HG03175 (cell line): Measurements from ENCODE around the gene CCDC149.

Source experiments
- ATAC-seq: cut with Tn5 transposase; IDR thresholded peaks from one replicate; pipeline ENCODE4 v1.9.1; 2021; ENCODE audit warnings: mild to moderate bottlenecking, moderate library complexity; ENCODE audit not compliant: unreplicated experiment

CCDC149 gene

DNA sequence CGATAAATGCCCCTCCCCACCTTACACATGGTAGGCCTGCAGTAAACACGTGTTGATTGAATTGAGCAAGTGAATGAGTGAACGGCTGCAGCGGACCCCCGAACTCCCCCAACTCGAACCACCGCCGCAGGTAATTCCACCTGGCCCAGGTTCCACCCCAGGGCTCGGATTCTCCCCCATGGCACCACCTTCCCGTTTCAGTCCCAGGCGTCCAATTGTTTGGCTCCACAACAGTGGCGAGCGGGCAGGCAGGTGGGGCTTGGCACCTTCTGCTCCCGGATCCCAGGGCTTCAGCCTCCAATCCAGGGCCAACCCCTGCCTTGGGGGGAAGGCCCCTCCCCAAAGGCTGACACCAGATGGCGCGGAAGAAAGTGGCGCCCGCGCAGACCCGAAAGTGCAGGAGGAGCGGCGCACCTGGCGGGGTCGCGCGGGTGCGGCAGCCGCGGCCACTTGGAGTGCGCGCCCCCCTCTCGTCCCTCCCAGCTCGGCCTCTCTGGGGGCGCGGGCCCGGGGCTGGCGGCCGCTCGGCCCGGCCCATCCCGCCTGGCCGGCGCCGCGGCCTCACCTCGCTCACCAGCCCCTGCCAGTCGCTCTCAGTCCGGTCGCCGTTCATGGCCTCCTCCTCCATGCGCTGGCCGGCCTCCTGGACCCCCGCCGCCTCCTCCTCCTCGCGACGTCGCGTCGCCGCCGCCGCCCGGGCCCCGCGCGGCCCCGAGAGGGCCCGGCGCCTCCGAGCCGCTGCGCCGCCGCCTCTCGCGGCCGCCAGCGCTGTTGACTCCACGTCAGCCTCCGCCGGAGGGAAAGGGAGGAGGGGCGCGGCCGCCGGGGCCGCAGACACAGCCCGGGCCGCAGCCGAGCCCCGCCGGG is at the start of gene CCDC149:
Gene CCDC149 (minus strand): TSS at position 791 of the 867 bp plus-strand sequence. CDS start 178 bp downstream, at position 613.
- ATAC-seq: no peak

DNA sequence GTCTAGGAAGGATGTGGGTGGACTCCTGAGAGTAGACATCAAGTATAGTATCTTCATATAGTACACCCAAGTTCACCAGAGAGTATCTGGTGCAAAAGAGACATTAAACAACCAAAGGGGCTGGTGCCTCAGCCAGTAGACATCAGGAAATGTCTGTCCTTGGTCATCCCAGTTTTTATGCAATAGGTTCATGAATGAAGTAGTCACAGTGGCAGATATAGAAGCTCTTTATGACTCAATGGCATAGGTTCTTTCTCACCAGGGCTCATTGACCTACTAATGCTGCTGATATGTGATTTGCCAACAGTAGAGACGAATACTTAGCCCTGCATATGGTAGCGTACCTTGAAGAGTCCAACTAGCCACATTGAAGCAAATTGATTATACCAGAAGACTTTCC is 45.0 kb upstream of the CCDC149 start:
- no peak for ATAC-seq

DNA sequence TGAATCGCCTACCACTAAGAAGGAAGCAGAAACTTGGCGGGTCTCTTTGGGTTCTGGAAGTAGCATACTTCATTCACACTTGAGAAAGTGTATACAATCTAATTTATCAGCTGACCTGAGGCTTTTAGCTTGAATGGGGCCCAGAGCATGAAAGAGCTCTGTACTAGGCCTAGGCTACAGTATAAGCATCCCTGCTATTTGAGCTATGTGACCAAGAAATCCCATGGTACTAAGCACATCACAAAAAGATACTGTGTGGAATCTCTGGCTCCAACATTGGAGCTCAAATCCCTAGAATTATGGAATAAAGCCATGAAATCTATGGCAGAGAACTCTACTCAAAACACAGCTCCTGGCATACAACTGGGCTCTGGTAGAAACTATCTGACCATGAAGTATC is 43.9 kb upstream of the CCDC149 start:
- no peak for ATAC-seq

DNA sequence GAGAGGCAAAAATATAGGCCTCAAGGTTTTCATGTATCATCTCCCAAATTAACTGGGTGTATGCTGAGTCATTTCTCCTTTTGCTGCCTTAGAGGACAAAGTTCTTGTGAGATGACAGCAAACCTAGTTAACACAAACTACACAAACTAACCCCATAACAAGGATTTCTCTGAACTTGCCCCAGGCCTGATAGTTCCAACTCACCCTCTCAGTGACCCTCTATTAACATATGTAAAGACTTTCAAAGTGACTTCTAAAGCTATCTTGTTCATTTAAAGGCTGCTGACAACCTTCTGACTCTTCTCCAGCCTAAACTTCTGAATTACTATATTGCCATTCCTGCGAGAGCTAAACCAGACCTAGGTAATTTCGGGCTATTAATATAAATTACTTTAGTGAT is 43.2 kb upstream of the CCDC149 start:
- ATAC-seq: no peak

DNA sequence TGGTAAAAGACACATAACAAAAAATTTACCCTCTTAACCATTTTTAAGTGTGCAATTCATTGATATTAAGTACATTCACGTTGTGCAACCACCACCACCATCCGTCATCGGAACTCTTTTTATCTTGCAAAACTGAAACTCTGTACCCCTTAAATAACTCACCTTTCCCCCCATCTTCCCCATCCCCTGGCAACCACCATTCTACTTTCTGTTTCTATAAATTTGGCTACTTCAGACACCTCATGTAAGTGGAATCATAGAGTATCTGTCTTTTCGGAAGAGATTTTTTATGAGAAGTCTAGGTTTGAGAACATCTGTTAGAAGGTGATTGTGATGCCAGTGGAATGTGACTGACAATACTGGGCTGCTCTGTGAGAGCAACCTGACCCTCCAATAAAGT is 39.8 kb upstream of the CCDC149 start:
- ATAC-seq: no peak

DNA sequence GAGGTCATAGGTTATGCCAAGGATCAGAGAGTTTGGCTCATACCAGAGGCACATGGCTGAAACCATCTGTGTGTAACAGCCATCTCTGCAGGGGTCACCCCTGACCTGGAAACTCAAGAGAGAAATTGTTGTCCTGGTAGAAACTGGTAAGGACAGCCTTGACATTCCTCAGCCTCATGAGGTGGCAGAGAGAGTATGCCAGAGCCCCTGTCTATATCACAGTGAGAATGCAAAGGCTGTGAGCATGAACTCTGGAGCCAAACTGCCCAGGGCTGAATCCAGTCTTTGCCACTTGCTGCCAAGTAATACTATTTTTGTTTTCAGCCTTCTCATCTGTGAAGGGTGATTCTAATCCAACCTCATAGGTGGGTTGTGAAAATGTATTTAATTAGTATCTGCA is 37.1 kb upstream of the CCDC149 start:
- no peak for ATAC-seq

DNA sequence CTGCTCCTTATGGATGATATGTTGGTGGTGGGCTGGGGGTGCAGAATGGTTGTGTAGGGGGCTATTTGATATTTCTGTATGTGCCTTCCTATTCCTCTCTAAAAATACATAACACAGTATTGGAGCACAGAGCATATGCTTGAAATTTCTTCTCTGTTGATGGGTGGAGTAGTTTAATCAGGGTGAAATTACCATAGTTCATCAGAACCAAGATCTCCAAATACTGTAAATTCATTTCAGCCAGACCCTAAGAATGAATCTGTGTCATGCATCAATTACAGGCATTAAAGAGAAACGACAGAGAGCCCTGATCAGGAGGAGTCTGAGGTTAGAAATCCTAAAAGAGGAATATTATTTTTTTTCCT is 25.1 kb upstream of the CCDC149 start:
- ATAC-seq: no peak

DNA sequence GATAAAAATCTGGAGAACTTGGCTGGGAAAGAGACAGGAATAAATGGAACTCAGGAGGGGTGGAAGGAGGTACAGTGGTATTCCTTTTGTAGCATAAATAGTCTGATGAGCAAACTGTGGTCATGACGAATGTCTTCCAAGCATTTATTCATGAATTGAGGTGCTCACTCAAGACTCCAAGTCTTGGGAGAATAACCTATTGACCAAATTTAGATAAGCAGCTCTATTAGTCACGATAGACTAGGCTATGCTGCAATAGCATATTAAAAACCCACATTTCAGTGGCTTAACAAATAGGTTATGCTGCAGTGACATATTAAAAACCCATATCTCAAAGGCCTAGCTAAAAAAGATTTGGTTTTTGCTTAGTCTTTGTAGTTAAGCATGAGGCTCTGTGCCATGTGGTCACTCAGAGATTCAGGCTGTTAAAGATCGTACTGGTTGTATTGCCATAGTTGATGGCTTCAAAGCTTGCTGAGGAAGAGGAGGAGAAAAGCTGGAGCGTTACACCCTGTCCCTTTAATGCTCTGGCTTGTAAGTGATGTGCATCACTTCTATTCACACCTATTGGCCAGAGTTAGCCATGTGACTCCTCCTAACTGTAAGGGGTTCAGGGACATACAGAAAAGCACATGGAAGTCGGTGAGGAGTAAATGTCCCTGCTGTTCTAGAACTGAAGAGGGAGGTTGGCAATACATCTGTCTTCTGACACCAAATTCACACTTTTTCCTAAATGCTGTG is 24.5 kb upstream of the CCDC149 start:
- ATAC-seq: no peak

DNA sequence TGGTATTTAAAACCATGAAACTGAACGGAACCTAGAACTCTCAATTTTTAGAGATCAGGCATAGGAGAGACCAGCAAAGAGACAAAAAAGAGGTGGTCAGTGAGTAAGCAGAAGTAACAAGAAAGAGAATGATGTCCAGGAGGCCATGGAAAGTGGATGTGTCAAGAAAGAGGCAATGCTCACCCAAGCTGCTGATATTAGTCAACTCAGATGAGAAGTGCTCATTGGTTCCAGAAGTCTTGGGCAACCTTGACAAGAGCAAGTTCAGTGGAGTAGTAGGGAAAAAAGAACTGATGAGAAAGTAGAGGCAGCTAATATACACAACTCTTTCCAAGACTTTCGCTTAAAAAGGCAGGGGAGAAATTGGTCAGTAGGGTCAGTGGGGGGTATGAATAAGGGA is 23.0 kb upstream of the CCDC149 start:
- ATAC-seq: no peak

DNA sequence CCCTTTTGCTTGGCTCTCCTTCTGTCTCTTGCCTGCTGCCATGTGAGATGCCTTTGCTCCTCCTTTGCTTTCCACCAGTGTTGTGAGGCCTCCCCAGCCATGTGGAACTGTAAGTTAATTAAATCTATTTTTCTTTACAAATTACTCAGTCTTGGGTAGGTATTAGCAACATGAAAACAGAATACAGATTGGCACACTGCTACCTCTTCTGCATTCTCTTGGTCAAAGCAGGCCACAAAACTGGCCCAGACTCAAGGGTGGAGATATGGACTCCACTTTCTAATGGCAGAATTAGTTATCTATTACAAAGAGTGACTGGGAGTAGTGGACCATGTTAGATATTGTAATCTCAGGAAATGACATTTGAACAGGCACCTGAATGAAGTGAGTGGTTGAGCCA is 21.5 kb upstream of the CCDC149 start:
- ATAC-seq: no peak

DNA sequence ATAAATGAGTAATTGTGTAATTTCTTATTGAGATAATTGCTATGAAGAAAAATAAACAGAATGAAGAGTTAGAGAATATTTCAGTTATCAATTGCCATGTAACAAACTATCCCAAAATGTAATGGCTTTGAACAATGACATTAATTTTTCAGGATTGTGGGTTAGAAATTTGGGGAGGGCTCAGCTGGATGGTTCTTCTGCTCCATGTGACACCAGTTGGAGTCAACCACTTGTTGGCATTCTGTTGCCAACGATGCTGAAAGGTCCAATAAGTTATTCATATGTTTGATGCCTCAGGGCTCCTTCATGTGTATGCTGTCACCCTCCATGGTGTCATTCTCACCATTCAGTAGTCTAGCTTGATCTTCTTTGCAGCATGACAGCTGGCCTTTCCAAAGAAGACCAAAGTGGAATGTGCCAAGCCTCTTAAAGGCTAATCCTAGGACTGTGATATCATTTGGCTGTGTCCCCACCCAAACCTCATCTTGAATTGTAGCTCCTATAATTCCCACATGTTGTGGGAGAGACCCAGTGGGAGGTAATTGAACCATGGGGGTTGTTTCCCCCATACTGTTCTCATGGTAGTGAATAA is 20.9 kb upstream of the CCDC149 start:
- no peak for ATAC-seq

DNA sequence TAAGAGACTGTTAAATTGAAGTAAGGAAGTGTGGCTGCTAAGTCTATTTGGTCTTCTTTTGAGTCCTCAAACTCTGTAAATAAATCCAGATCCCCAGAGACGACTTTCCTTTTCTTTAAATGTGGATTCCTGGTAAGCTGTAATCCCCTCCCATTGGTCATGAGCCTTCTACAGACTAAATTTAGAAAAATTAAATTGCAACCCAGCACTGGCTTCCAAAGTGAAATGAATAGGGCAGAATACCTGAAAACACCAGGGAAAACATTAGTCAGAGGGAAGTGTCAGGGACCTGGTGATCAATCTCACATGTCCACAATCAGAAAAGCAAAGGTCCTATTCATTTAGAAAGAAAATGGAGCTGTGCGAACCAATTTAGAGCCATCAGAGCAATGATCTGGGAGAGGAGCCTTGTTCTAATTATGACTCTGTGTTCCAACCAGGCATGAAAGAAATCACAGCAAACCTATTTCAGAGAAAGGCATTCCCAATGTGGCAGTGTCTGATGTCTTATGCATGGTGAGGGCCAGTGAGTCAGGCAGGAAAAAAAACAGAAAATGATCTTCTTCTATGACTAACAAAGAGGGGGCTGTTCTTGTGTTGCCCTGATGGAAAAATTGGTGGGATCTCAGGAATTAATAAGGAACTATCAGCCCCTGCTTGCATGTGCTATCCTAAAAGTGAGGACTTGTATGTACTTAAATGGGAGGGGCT is 19.8 kb upstream of the CCDC149 start:
- ATAC-seq: no peak

DNA sequence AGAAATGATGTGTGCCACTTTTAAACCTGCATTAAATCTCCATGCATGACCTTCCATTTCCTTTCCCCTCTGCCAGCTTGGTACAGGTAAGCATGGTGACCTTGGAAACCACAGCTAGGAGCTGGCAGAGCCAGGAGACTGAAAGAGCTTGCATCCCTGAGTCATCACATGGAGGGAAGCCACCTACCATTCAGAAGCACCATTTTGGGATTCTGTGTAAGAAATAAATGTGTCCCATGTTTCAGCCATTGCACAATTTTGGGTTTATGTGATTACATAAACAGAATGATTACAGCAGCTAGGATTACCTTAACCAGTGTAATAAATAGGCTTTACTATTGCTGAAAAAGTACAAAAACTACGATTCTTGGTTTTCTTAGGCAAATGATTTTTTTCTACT is 17.3 kb upstream of the CCDC149 start:
- ATAC-seq: no peak

DNA sequence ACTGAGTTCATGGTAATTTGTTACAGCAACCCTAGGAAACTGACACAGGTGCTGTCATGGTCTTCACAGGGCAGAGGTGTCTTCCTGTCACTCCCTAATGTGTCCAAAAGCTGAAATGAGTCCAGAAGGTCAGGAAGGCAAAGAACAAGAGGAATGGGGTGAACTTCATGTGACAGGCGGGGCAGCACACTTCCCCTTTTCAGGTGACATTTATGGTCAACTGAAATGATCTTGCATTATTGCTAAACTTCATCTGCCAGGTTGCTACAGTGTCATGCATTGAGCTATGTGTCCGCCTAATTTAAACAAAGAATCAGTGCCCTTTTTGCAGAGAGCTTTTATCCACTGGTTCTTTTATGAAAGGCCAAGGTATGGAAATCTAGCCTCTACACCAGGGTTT is 15.9 kb upstream of the CCDC149 start:
- ATAC-seq: no peak

DNA sequence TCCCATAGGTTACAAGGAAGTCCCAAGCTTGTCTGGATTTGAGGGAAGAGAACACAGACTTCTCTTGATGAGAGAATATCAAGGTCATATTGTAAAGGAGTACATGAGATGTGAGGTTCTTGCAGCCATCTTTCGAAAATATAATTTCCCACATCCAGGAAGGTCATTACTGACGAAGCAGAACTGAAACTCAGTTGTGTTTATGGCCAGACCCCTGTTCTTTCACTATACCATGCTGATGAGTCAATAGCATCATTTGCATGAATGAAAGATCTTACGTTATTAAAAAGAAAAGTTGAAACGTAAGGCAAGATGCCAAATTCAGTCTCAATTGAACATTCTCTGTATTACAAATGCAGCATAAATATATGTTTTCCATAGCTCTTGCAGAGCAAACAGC is 14.2 kb upstream of the CCDC149 start:
- no peak for ATAC-seq

DNA sequence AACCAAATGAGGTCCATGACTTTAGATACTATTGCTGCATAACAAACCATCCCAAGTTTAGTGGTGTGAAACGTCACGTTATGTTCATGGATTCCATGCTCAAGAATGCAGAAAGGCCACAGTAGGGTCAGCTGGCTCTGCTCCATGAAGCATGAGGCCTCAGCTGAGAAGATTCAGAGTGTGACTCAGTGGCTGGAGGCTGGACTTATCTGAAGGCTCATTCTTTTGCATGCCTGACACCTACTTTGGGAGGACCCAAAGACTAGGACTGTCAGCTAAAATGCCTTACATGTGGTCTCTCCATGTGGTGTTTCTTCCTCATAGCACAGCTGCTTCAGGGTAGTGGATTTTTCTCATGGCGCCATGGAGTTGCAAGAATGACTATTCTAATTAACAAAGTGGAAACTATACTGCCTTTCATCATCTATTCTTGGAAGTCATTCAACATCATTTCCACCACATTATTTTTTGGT is 11.5 kb upstream of the CCDC149 start:
- no peak for ATAC-seq

DNA sequence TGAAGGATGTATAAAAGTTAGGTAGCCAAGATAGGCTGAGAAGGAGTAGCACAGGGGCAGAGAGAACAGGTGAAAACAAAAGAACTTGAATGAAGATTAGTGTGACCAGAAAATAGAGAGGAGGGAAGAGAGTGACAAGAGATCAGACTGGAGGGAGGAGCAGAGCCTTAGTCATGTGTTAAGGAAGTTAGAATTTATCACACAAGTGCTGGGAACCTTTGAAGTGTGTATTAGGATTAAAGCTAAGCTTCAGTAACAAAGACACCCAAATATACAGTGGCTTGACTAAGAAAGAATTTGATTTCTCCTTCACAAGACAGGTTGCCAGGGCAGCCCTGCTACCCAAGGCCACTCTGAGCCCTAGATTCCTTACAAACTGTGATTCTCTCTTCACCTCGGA is 10.7 kb upstream of the CCDC149 start:
- no peak for ATAC-seq

DNA sequence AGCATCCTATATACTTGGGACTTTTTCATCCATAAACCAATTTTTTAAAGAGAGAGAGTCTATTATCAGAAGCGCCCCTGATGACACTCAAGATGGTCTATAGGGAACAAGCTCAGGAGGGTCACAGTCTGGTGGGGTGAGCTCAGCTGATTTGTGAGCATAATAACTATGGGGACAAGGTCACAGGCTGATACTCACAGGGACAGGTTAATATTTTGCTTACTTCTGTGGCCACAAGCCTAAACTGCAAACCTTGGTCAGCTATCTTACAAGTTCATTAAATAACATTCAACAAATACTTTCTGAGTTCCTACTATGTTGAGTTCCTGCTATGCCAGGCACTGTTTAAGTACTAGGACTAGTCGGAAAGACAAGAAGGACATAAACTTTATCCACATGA is 10.2 kb upstream of the CCDC149 start:
- no peak for ATAC-seq

DNA sequence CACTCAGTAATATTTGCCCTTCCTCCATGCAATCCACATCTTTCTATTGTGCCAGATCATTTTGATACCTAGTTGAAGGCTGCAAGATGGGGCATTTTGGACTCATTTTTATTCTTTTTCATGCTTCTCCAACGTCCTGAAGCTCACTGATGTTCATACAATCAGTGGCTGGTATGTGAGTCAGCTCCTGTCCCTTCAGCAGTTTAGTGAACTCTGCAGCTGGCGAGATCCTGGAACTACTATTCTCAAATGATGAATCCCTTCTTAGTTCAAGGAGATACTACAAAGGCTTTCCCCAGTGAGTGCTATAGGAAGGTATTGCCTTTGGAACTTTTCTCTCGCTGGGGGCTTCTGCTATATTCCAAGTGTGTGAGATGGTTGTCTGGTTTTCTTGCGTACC is 9.6 kb upstream of the CCDC149 start:
- no peak for ATAC-seq

DNA sequence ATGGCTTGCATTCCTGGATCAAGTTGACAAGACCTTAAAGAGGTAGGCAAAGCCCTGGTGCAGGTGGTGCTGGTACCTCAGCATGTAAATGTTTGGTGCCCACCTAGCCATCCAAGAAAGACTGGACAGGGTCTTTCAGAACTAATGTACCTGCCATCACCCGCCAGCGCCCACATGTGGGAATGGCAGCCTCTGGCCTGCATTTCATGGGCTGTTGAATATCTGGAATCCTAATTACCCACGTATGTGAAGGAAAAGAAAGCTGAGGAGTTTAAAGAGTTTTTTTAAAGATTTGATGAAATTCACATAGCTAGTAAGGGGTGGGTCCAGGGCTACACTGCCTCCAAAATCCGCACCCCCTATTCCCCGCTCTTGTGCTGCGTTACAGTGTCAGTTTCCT is 8.6 kb upstream of the CCDC149 start:
- no peak for ATAC-seq

DNA sequence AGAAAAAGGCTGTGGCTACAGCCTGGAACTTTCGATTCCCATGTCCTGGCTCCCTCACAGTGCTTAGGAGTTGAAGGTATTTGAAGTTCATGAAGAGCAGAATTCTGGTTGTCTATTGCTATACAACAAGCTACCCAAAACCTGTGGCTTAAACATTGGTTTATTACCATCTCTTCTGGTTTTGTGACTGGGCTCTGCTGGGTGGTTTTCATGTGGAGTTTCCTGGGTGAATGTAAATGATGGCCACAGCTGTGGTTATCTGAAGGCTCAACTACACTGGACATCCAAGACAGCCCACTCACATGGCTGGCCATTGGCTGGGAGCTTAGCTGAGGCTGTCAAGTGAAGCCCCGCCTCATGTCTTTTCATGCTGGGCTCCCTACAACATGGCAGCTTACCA is 7.2 kb upstream of the CCDC149 start:
- ATAC-seq: no peak
